ENCODE results near the gene TTC31.

TTC31 gene

DNA sequence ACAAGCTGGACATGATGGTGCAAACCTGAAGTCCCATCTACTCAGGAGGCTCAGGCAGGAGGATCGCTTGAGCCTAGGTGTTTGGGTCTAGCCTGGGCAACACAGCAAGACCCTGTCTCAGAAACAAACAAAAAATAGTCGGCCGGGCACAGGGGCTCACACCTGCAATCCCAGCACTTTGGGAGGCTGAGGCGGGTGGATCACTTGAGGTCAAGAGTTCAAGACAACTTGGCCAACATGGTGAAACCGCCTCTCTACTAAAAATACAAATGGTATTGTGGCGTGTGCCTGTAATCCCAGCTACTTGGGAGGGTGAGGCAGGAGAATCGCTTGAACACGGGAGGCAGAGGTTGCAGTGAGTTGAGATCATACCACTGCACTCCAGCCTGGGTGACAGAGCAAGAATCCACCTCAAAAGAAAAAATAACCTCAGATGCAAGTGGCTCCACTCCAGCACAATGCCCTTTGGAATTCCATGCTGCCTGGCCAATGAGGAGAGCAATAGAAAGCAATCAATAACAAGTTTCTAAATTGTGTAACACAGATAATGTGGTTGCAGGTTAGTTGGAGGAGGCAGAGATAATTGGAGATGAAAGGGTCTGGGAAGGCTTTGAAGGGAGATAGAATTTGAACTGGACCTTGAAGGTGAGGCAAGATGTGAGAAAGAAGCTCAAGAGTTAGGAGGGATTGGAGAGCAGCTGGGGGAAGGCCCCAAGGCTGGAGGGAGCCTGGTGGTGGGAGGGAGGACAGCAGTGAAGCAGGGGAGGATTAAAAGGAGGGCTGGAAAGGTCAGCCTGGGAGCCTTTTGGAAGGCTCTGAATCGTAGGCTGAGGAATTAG is 6.0 kb downstream of the TTC31 start:
- DNase-seq, result no peak

DNA sequence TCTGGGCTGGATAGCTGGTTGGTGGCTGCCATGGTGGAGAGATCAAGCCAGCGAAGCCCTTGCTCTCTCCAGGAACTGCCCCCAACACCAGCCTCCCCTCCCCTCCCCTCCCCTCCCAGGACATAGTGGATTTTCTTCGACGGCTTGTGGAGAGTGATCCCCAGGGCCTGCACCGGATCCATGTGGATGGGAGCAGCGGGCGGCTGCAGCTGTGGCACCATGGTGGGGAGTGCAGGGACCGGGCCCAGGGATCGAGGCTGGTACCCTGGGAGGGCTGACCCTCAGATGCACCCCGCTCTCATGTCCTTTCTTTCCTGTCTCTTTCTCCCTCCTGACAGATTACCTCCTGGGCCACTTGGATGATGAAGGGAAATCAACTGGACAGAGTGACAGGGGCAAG is 7.0 kb downstream of the TTC31 start:
- DNase-seq, result no peak

DNA sequence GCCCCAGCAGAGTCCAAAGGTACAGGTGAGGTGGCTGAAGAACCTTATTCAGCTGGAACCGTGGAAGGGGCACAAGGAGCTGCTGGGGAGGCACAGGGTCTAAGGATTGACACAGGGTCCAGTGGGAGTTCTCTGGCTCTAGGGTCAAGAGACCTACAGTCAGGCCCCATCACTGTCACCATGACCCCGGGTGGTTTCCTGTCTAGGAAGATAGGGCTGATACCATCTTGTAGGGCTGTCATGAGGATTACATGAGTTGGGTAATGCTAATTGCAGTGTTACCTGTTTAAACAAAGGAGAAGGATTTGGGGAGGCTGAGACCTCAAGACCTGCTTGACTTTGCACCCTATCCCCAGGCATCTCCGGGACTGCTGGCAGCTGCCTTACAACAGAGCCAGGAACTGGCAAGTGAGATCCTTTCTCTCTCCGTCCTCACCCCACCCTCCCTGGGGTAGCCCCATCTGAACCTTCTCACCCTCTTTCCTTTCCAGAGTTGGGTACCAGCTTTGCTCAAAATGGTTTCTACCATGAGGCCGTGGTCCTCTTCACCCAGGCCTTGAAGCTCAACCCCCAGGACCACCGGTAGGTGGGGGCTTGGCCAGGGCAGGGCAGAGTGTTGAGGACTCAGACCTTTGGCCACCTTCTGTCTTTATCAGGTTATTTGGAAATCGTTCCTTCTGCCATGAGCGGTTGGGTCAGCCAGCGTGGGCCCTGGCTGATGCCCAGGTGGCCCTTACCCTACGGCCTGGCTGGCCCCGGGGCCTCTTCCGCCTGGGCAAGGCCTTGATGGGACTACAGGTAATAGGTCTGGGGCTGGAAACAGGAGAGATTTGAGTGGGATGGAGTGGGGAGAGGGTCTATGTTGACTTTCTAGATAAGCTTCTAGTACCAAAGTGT is 9.0 kb downstream of the TTC31 start:
- no peak for DNase-seq

DNA sequence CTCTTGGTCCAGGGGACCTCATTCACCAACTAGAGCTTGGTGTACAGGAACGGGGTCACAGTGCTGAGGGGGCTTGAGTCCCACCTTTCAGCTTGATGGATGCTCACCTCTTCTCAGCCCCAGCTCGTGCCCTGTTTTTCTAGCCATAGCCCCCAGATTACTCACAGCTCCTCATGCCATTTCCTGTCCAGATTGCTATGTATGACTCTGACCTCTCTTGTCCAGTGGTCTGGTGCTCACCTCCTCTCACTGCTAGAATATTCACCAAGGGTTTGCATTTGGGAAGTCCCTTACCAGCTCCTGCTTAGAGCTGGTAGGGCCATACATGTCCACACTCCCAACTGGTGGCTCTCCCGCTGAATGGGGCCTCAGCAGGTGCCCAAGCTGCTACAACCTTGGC is 10.7 kb downstream of the TTC31 start:
- DNase-seq, result no peak

DNA sequence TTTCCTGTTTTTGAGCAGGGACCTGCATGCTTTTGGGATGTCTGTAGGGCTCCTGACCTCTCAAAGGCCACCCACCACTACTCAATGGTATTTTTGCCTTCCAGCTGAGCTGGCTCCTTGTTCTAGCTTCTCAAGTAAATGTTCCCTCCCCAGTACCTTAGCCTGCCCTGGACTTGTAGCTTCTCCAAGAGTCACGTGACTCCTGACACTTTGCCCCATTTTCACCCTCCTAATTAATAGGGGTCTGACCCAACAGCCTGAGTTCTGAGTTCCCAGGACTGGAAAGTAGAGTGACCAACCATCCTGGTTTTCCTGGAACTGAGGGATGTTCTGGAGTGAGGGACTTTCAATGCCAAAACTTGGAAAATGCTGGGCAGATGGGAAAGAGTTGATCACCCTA is 12.6 kb downstream of the TTC31 start:
- no peak for DNase-seq

DNA sequence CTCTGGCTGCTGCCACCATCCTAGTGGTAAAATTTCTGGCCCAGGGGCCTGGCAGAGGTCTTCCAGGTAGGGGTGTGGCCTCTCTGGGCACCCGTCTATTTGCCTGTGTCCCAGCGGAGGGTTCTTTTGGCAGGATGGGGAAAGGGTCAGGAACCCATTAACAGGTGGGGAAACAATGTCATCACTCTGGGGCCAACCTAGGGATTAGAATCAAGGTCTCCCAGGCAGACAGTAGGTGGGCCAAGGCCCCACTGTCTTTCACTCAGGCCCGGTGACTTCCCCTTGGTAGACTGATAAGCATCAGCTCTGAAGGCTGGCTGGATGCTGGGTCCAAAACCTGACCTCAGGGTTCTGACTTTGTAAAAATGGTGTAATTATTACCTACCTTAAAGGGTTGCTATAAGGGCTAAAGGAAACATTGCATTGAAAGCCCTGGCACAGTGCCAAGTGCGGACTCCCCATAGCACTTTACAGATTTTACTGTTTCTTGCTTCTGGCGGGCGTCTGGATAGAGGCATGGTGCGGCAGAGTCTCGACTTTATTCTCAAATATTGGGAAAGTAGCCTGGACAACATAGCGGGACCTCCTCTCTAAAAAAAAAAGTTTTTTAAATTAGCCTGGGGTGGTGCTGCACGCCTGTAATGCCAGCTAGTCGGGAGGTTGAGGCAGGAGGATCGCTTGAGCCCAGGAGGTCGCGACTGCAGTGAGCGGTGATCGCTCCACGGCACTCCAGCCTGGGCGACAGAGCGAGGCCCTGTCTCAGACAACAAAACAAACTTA is 14.3 kb downstream of the TTC31 start:
- no peak for DNase-seq

DNA sequence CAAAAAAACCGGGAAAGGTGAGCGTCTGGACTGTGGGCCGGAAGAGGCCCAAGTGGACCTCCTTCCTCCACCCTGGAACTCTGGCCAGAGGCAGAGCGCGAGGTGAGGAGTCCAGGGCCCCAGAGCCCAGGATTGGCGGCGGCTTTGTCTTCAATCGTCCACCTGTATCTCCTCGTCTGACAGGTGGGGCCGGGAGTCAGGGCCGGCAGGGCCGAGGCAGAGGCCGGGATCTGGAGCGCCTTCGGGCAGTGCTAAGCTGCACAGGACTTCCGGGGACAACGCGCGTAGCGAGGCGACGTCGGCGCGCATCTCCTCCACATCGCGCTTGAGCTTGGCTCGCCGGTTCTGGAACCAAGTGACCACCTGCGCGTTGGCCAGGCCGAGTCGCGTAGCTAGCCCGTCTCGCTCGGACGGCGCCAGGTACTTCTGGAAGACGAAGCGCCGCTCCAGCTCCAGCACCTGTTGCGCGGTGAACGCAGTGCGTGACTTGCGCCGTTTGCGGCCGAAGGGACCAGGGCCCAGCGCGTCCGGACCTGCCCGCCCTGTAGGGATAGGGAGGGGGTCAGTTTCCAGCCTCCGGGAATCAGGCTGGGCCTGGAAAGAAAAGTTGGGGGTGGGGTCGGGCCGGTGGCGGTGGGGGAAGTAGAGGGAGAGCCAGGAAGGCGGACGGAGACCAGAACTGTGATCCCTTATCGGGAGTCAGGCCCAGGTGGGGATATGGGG is 15.1 kb downstream of the TTC31 start:
- no peak for DNase-seq

DNA sequence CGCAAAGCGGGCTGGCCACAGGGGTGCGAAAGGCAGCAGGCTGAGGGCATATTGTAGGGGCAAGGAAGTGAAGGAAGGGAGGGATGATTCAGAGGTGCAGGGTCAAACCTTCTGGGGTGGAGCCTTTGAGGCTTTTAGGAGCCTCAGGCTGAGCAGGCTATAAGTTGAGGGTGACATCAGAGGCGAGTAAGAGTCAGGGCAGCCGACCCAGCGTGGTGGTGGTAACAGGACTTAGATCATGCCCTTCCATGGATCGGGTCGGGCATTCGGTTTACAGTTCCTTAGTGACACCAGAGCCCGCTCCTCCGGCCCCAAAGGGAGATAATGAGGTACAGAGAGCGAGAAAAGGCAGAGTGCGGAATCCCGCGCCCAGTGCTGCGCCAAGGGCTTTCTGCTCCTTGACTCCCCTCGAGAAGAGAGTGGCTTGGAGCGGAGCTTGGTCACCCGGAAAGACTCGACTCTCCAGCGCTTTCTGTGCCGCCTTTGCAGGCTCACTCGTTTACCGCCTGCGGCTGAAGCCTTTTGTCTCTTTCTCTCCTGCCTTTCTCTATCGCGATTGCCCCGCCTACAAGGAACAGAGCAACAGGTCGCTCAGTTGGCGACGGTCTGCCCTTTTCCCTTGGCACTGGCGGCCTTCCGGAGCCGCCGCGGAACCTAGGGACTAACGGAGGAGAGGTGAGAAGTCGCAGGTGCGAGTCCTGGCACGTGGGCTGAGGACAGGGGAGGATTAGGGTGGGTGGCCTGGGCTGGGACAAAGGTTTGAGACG is 15.8 kb downstream of the TTC31 start:
- peak in 2 of 6 experiments; percentile 27 to 47 for DNase-seq

DNA sequence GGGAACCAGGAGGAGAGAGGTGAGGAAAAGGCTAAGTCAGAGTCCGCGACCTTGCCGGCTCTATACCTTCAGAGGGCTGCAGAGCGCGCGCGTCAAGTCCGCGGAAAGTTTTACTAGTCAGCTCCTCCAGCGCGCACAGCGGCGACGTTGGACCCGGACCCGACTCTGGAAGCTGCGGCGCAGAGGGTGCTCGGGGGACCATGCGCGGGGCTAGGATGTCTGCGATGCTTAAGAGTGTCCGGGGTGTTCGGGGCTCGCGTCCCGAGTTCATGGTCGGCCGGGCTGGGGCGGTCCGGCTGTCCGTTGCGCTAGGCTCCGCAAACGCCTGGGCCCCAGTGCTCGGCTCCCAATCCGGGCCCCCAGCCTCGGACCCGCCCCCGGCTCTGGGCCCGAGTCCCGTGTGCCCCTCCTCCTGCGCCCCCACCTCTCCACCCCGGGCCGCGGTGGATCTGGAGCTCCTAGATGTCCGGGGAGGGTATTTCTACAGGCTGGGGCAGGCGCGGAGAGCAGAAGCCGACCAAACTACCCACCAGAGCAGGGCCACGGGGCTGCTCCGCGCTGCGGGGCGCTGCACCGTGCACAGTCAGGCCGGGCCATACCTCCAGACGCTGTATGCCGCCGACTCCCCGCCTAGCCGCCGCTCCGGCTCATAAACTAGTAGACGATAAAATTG is 16.5 kb downstream of the TTC31 start, which contains the start of gene LBX2:
LBX2 (minus strand) TSS at position 337 of the 673 bp plus-strand sequence; CDS start at position 271, 66 bp downstream.
- no peak for DNase-seq

DNA sequence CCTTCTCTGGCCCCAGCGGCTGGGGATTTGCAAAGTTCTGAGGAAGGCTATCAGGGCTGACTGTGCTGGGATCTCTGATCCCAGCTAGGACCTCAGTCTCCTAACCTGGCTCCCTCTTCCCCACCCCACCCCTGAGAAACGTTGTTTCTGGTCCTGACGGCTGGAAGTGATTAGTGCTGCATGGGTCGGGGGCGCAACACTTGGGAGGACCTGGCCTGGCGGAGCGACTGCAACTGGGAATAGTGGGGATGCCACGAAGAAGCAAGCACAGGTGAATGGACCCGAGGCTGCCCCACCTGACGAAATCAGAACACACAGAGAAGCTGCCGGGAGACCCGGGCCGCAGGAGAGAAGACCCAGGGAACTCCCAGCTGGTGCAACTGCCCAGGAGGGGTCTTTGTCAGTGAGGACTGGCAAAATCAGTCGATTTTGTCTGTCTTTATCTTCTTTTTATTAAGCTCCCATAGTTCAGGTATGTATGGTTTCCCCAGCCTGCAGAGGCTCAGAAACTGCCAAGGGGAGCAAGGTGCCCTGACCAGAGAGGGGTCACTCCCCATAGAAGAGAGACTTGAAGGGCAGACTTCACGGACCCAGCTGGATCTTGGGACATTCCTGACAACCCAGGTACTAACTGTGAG is 17.2 kb downstream of the TTC31 start:
- no peak for DNase-seq

DNA sequence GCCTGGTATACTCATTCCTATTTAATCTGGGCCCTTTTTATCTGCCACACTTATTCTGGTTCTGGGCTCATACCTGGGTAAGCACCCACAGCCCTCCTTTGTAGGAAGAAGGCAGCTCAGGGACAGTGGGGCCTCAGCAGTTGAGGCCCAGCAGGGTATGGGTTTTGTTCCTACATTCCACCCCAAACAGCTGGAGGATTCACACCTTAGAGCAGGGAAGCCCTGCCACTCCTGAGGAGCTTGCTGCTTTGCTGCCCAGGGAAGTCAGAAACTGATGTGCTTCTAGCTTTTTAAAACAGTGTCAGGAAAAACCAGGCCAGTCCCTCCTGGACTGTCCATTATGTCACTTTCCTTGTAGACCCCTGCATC is 17.7 kb downstream of the TTC31 start:
- DNase-seq, result no peak

DNA sequence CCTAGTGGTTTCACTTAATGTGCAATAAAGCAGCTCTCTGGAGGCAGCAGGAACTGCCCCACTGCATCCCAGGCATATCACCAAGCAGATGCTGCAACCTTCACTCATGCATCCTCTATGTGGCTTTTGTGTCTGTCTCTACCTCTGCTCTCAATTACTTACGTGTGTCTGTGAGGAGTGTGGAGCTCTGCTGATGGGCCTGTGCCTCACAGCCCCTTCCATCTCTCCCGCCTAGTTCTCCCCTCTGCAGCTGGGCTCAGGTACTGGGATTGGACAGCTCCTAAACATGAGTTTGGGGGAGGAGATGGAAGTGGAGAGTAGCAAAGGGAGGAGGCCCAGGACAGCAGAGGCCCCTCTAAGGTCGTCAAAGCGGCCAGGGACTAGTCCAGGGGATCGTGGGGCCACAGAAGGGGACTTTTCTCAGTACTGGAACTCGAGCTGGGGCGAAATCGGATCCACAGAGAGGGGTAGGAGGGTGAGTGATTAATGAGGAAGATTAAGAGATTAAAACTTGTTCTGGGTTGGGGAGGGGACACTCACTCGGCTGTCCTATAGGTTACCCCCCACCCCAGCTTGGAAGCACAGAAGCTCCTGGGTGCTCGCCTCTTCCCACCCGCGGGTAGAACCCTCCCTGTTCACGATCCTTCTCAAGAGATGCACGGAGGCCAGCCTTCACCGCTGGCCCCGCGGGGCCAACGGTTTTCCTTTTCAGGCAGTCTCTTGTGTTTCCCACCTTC is 18.6 kb downstream of the TTC31 start:
- DNase-seq, result no peak

DNA sequence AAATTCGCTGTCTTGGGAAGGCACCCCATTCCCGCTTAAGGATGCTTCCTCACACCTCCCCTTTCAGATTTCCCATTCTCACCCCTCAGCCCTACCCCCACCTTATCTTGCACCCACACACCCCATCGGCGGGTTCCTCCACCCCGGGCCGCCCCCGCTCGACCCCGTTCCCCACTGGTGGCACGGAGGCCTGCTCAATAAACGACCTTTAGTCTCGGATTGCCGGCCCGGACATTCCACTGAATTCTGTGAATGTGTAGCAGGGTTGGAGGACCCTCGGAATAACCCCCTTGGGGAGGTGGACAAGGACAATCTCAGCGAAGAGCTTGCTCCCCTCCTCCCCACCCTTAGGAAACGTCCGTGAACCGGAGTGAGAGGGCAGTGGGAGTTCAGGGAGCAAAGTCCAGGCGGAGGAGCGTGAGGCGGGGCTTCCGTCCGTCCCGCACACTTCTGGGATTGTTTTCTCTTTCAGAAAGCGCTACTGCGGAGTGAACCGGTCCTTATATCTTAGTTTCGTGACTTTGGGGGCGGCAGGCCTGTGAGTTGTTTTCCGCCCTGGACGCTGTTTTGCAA is 19.4 kb downstream of the TTC31 start:
- no peak for DNase-seq

DNA sequence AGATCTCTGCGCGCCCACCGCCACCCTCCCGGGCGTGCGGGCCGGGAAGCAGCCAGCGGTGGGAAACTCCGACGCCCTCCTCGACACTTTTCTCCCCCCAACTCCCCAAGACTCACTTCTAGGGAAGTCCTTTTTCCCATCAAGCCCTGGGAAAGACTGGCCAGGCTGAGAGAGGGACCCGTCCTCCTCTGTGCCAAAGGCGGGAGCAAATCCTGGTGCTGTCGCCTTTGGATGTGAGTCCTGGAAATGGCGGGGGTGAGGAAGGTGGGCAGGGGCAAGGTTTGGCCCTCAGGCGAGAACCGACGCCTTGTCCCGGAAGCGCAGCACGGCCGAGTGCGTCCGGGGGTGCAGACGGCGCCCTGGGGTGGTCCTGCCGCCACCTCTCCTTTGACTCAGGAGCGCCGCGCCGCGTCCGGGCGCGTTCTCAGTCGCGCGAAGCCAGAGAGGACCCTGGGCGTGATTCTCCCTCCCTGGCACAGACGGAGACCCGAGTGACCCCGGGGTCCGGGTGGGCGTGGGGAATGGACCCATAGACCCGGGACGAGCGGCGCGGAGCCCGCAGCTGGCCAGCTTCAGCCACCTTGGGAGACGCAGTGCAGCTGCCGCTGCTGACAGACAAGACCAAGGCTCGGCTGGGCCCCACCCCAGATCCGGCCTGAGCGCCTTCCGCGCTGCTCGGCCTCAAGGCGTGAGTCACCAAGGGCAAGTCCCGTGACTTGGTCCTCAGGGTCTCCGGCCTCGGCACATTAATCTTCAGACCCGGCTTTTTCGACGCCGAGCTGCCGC is 20.0 kb downstream of the TTC31 start:
- no peak for DNase-seq

DNA sequence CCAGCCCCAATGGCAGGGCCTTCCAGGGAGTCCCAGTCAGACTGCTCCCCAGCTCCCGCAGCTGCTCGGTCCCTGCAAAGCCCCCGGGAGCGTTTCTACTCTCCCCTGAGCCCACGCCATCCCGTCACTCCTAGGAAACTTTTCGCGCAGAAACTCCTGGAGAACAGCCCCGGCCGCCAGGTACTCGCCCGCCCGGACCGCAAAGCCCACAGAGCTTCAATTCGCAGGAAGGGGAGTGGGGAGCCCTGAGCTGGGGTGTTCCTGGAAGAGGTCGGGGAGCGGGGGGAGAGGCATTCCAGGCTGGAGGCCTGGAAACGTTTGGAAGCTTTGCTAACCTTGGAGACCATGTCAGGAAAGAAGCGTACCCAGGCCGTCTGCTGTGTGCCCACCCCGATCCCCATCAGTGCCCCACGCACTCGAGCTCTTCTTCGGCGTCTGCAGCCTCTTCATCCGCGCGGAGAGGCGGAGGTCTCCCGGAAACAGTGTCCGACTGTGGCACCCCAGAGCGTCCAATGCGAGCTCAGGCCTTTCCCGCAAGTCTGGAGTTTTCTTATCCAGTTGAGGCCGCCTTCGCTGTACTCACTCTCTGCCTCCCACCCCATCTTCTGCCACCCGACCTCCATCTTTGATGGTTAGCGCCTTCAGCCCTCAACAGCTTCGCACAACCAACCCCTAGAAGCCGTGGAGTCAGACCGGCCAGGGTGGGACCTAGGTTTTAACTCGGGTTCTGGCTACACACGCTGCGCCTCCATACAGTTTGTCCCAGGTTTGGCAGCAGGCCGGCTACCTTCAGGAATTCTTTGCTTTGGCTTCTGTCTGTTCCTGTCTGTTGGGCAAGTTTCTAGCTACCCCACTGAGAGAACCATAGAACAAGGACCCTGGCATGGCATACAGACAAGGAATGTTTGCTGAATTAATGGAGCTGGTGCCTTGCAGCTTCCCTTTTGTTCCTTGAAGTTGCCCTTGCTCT is 20.9 kb downstream of the TTC31 start:
- DNase-seq, result no peak

DNA sequence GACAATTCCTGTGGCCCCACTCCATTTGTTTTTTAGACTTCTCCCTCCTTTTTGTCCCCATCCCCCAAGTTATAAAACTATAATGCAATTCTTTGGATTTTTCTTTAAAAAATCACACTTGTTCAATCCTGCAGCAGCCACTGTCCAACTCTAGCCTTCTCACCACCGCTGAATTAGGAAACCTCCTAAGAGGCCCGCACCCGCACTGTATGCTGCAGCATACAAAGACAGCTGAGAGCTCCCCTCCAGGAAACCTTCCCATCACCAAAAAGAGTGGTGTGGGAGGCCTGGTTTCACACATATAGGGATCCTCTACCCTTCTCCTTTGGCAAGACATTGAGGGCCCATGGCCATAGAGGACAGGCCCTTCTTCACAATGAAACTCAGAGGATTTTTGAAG is 21.7 kb downstream of the TTC31 start:
- no peak for DNase-seq

Data from stimulated activated naive CD4-positive, alpha-beta T cell (primary cell).